Aorta (tissue), 5 donors: ENCODE results near the gene ABCD1. TPM values are rescaled to one million over a fixed set of nuclear protein-coding genes. Genes with fewer than 3 reads are reported as not detected.
"Not testable (repeated sequence)": the region's sequence is repeated elsewhere in the genome, so short reads cannot be mapped to it uniquely, and the experiment has no call there.

Experiments used
- ATAC-seq: fragments of 200-7000 bp; cut with Tn5 transposase; one replicate; pipeline ENCODE4 v1.9.1; 2022; ENCODE audit warnings: moderate library complexity; ENCODE audit not compliant: low FRiP score
- DNase-seq, 2 donors: peaks; one replicate each; pipeline ENCODE4 v3.0.0-alpha.2; 2020
- H3K27ac ChIP-seq, 2 donors: one replicate each; pipeline ENCODE4 v1.5.1; 2013; ENCODE audit warnings: low read length in 2 of 2, mild to moderate bottlenecking in 2 of 2, moderate library complexity in 2 of 2, control low read depth in 1 of 2, inconsistent platforms in 1 of 2, low read depth in 1 of 2
- H3K27me3 ChIP-seq, 2 donors: one replicate each; pipeline ENCODE4 v1.6.1; 2013; ENCODE audit warnings: control low read depth in 1 of 2, low read length in 1 of 2, mild to moderate bottlenecking in 1 of 2, moderate library complexity in 1 of 2; ENCODE audit not compliant: insufficient read depth in 2 of 2, control insufficient read depth in 1 of 2
- H3K36me3 ChIP-seq, 2 donors: one replicate each; pipeline ENCODE4 v1.6.1; 2013; ENCODE audit warnings: control low read depth in 1 of 2, low read length in 1 of 2, mild to moderate bottlenecking in 1 of 2; ENCODE audit not compliant: insufficient read depth in 2 of 2, control insufficient read depth in 1 of 2
- H3K4me1 ChIP-seq, 2 donors: one replicate each; pipeline ENCODE4 v1.6.1; 2013; ENCODE audit warnings: low read length in 2 of 2, control low read depth in 1 of 2, mild to moderate bottlenecking in 1 of 2, moderate library complexity in 1 of 2; ENCODE audit not compliant: insufficient read depth in 2 of 2, control insufficient read depth in 1 of 2
- H3K4me3 ChIP-seq, 2 donors: one replicate each; pipeline ENCODE4 v1.5.1; 2013; ENCODE audit warnings: low read length in 2 of 2, control low read depth in 1 of 2, mild to moderate bottlenecking in 1 of 2
- H3K9me3 ChIP-seq: one replicate; pipeline ENCODE4 v1.6.1; 2013; ENCODE audit warnings: mild to moderate bottlenecking, low read length; ENCODE audit not compliant: control insufficient read depth
- WGBS, 2 donors: extraction: QIAGEN DNeasy Blood & Tissue Kit; methylation state at CpG; one replicate each; pipeline ENCODE4 v1.1.7; 2013; 5-methylcytosine and 5-hydroxymethylcytosine counted together
- intact Hi-C, 2 donors: fragments of 100-400 bp; cut with DNase I; formaldehyde crosslinking; loops; one replicate each; pipeline versions ENCODE4 v1.14.2 to v1.15.0; 2022
- polyA plus RNA-seq, 2 donors: library from polyadenylated mRNA; stranded (reverse); fragments of 200-250 nt; gene quantifications; one replicate each; pipeline ENCODE4 v1.2.3, GENCODE V29; 2013
- total RNA-seq, 2 donors: library from RNA; stranded (reverse); fragmentation: NEBNext Ultra II Directional; extraction: Animal tissue kit (Norgen Biotek cat#: 25700); gene quantifications; one replicate each; pipeline ENCODE4 v1.2.1, GENCODE V29; 2021
- donor health status: healthy with polysubstance abuse.
- donor health status: Bipolar disorder and iron deficiency.
- donor health status: DM: no; HTN: no; CAD: no.
- donor health status: DM: no; HTN: no; CAD: no.
- donor health status: DM: yes; HTN: yes; CAD: no.

ABCD1 gene
- total and polyA plus RNA-seq, 4 donors, result 8.8 to 15.8 (median 10.7) TPM

DNA sequence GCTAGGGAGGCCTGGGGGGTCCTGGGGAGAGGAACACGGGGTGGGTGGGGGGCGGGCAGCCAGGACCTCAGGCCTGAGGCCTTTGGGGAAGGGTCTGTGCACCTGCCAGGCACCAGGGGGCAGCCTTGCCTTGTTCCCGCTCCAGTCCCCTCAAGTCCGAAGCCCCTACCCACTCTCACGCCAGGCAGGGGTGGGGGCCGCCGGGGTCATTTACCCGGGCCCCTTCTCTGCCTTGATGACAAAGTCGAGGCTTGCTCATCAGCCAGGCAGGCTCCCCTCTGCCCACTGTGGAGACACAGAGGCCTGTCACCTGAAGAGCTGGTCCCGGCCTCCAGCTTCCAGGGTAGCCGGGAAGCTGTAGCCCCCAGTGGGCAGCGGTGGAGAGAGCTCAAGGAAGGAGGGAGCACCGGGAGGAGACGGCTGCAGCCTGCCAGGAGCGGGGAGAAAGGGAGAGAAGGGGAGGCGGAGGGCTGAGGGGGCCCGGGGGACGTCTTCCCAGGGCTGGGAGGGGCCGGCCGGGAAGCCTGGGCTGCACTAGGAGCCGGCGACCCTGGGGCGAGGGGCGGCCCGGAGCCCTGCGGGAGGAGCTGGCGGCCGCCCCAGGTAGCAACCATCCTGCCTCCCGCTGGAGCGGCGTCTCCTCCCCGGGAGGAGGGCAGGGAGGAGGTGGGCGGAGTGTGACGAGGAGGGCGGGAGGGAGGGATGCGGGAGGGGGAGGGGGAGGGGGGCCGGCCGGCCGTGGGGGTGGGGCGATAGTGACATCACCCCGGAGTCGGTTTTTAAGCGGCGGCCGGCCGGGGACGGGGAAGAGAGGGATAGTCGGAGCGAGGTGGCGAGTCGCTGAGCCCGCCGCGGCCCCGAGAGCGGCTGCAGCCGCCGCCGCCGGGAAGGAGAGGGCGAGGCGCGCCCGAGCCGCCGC is 37.3 kb upstream of the ABCD1 start, which contains the start of gene SLC6A8:
Gene SLC6A8 (plus strand): TSS at position 806 of the 919 bp plus-strand sequence. CDS start 649 bp downstream, outside the sequence.
- DNase-seq (peak; percentile 80 to 91), ATAC-seq (peak; percentile 66)
- intact Hi-C loops, result no loop called here

DNA sequence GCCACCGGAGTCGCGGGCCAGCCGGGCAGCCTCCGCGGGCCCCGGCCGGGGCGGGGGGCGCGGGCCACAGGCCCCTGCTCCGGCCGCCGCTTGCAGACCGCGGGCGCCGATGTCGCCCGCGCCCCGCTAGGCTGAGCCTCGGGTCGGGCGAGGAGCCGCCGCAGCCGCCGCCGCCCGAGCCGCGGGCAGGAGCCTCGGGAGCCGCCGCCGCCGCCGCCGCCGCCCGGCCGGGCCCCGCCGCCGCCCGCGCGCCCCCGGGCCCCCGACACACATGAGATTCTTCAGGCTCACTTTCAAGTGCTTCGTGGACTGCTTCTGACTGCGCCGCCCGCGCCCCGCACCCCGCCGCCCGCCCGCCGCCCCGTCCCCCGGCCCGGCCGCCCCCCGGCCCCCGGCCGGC is 36.6 kb upstream of the ABCD1 start:
- no peak overlapping the region for H3K27ac ChIP-seq

More for the DNA sequence above, 37.3 kb upstream of the ABCD1 start, which contains the start of gene SLC6A8:
- 1 to 31% methylated on average over 34 to 65 of the region's 66 CpGs for WGBS, 2 donors
- peak within 1 kb of the TSS; percentile 25 to 58 for H3K4me3 ChIP-seq
- no peak within 1 kb of the TSS for H3K27ac ChIP-seq
- no peaks in the 10 kb centered on the region for H3K9me3 ChIP-seq
- H3K36me3 ChIP-seq, result no peaks in the 10 kb centered on the region
- H3K27me3 ChIP-seq, result peaks cover 0 to 1% of the 10 kb centered on the region in 2 donors
- H3K4me1 ChIP-seq, result no peaks in the 10 kb centered on the region

DNA sequence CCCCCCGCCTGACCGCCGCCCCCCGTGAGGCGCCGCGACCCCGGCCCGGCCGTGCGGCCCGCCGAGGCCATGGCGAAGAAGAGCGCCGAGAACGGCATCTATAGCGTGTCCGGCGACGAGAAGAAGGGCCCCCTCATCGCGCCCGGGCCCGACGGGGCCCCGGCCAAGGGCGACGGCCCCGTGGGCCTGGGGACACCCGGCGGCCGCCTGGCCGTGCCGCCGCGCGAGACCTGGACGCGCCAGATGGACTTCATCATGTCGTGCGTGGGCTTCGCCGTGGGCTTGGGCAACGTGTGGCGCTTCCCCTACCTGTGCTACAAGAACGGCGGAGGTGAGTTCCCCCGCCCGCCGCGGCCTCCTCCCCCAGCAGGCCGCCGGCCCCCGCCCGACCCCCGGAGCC is 36.1 kb upstream of the ABCD1 start:
- ATAC-seq, result no peak
- Histone ChIP-seq H3K27me3 (peaks cover 0 to 1% of the 10 kb centered on the region in 2 donors), H3K4me1 (no peaks in the 10 kb centered on the region), H3K9me3 (no peaks in the 10 kb centered on the region), H3K36me3 (no peaks in the 10 kb centered on the region), H3K4me3 (peak overlapping the region; percentile 25 to 58), H3K27ac (no peak overlapping the region)
- WGBS, 2 donors, result 1 to 25% methylated on average over 42 to 57 of the region's 57 CpGs
- intact Hi-C loops, result no loop called here
- DNase-seq, result no peak

More for the DNA sequence above, 36.6 kb upstream of the ABCD1 start:
- peak overlapping the region; percentile 25 to 58 for H3K4me3 ChIP-seq
- DNase-seq (no peak), ATAC-seq (no peak)
- H3K36me3 ChIP-seq, result no peaks in the 10 kb centered on the region
- H3K27me3 ChIP-seq, result peaks cover 0 to 1% of the 10 kb centered on the region in 2 donors
- intact Hi-C loops, result no loop called here
- H3K9me3 ChIP-seq, result no peaks in the 10 kb centered on the region
- no peaks in the 10 kb centered on the region for H3K4me1 ChIP-seq
- 2 to 25% methylated on average over 4 to 69 of the region's 69 CpGs for WGBS, 2 donors

DNA sequence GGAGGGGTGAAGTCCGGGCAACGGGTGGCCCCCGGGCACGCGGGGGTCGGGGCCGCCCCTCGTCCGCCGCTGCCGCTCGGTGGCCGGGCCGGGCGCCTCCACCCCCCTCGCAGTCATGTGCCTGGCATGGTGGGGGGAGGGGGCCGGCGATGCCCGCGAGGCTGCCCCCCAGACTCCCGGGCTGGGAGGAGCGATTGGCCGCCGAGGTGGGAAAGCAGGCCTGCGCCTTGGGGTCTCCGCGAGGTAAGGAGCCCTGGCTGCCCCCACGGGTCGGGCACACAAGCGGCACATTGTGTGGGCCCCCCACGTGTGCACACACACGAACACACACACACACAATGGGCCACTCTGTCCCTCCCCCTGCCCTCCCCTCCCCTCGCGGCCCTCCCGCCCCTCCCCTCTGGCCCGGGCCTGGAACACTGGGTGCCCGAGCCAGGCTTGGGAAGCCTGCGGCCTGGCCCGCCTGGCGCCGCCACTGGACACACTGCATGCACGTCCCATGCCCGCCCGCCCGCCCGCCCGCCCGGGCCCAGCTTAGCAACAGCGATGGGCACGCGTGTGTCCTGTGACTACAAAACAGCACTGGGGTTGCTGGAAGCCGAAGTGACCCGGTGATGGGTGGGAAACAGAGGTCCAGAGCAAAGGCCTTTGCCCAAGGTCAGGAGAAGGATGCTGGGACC is 35.6 kb upstream of the ABCD1 start:
- H3K27ac ChIP-seq, result no peak overlapping the region
- peaks cover 0 to 1% of the 10 kb centered on the region in 2 donors for H3K27me3 ChIP-seq
- intact Hi-C loops, result no loop called here
- ATAC-seq, result peak; percentile 51
- H3K36me3 ChIP-seq, result no peaks in the 10 kb centered on the region
- peak overlapping the region; percentile 25 to 58 for H3K4me3 ChIP-seq
- H3K9me3 ChIP-seq, result no peaks in the 10 kb centered on the region
- DNase-seq, result no peak
- 3 to 25% methylated on average over 30 to 53 of the region's 53 CpGs for WGBS, 2 donors
- H3K4me1 ChIP-seq, result no peaks in the 10 kb centered on the region

DNA sequence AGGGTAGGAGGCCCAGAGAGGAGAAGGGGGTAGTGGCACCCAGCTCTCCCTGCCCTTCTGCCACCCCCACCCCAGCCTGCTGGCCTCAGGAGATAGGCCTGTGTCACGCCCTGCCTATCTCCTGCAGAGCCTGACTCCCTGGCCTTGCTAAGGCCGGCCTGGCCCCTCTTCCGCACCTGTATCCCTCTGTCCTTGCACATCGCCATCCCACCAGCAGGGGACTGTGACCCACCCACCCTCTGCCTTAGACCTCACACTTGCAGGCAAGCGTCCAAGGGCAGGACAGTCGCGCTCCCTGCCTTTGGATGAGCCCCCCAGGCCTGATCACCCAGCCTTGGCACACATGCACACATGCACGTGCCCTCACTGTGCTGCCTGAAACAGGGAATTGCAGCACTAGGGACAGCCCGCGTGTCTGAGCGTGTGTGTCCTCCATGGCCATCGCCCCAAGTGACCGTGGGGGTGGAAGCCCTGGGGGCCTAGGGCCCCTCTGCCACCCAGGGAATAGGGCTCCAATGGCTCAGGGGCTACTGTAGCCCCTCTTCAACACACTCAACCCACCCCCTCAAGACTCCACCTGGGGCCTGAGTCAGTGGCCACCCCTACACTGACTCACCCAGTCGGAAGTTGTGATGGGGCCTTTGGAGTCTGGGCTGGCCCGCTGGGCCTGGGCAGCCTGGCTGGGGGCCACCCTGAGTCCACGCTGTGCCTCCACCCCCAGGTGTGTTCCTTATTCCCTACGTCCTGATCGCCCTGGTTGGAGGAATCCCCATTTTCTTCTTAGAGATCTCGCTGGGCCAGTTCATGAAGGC is 34.8 kb upstream of the ABCD1 start:
- no peaks in the 10 kb centered on the region for H3K4me1 ChIP-seq
- no peak overlapping the region for H3K4me3 ChIP-seq
- WGBS, 2 donors, result 86 to 88% methylated on average over 19 of the region's 19 CpGs
- H3K9me3 ChIP-seq, result no peaks in the 10 kb centered on the region
- no peaks in the 10 kb centered on the region for H3K36me3 ChIP-seq
- DNase-seq, result no peak
- H3K27ac ChIP-seq, result peak overlapping the region in 1 of 2 donors; percentile 52
- intact Hi-C loops, result no loop called here
- H3K27me3 ChIP-seq, result peaks cover 0 to 1% of the 10 kb centered on the region in 2 donors
- ATAC-seq, result no peak

DNA sequence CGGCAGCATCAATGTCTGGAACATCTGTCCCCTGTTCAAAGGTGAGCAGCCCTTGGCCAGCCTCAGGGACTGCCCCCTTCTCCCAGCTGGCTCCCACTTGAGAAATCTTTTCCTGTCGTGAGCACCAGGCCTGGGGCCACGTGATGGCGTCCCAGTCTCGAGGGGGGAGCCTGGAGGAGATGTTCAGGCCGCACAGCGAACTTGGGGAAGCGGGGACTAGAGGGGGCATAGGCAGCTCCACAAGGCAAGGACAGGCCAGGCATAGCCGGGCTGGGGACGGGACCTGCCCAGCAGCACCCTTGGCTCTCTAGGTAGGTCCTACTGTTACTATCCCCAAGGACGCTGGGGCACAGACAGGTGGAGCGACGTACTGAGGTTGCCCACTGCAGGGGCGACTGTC is 34.2 kb upstream of the ABCD1 start:
- Histone ChIP-seq H3K36me3 (no peaks in the 10 kb centered on the region), H3K9me3 (no peaks in the 10 kb centered on the region), H3K27me3 (peaks cover 0 to 1% of the 10 kb centered on the region in 2 donors), H3K4me1 (no peaks in the 10 kb centered on the region), H3K4me3 (no peak overlapping the region), H3K27ac (no peak overlapping the region)
- 82 to 86% methylated on average over 13 to 14 of the region's 14 CpGs for WGBS, 2 donors
- no peak for ATAC-seq
- no peak for DNase-seq
- intact Hi-C loops, result no loop called here

DNA sequence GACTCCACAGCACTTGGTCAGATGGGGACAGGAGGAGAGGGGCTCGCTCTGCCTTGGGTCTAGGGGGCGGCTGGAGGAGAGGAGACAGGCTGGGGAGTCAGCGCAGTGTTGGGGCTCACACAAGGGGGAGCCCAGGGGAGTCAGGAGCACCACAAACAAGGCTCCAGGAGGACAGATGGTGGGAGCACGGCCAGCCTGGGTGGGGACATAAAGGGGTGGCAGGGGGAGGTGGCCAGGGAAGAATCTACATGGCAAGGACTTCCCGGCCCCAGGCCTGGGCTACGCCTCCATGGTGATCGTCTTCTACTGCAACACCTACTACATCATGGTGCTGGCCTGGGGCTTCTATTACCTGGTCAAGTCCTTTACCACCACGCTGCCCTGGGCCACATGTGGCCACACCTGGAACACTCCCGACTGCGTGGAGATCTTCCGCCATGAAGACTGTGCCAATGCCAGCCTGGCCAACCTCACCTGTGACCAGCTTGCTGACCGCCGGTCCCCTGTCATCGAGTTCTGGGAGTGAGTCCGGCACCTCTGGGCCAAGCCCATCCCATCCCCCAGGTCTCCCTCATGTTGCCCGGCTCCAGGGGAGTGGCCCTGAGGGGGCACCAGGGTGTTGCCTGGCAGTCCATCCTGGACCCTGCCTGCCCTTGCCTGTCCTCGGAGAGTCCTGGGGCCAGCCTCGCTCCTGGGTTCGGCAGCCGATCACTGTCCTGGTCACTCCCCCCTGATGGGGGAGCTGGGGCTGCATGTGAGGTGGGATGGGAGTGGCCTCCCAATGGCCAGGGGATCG is 33.4 kb upstream of the ABCD1 start:
- H3K4me3 ChIP-seq, intact Hi-C loops, H3K27ac ChIP-seq, H3K9me3 ChIP-seq, DNase-seq, ATAC-seq, H3K27me3 ChIP-seq, H3K36me3 ChIP-seq, H3K4me1 ChIP-seq: not testable (repeated sequence)
- WGBS, 2 donors, result 87 to 88% methylated on average over 21 of the region's 21 CpGs

DNA sequence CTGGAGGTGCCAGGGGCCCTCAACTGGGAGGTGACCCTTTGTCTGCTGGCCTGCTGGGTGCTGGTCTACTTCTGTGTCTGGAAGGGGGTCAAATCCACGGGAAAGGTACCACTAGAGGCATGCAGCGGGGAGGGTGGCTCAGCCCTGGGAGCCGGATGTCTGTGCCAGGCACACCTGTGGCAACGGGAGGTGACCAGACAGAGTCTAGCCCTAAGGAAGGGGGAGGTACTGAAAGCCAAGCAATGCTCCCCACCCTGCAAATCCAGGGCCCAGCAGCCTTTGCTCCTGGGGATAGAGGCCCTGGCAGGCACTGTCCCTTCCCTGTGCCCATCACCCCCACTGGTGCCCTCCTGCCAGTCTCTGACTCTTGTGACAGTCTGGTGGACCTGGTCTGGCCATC is 32.7 kb upstream of the ABCD1 start:
- ATAC-seq, result no peak
- intact Hi-C loops, result no loop called here
- Histone ChIP-seq H3K9me3 (no peaks in the 10 kb centered on the region), H3K4me3 (no peak overlapping the region), H3K27me3 (peaks cover 0 to 1% of the 10 kb centered on the region in 2 donors), H3K4me1 (no peaks in the 10 kb centered on the region), H3K27ac (no peak overlapping the region), H3K36me3 (no peaks in the 10 kb centered on the region)
- WGBS, 2 donors, result 72 to 76% methylated on average over 4 of the region's 4 CpGs
- no peak for DNase-seq
